Activated naive CD8-positive, alpha-beta T cell (primary cell): Measurements from ENCODE around the gene GLS.
A peak's percentile ranks its signal among the peaks of the same experiment; 100 is the strongest.

ENCODE experiments used
- H3K27ac Mint-ChIP-seq: one replicate; pipeline ENCODE4 v1.8.0; 2021; ENCODE audit warnings: mixed read lengths
- H3K27me3 Mint-ChIP-seq: one replicate; pipeline ENCODE4 v1.8.0; 2021; ENCODE audit warnings: mixed read lengths
- H3K36me3 Mint-ChIP-seq: one replicate; pipeline ENCODE4 v1.8.0; 2021; ENCODE audit warnings: mixed read lengths
- H3K4me1 Mint-ChIP-seq: one replicate; pipeline ENCODE4 v1.8.0; 2021; ENCODE audit warnings: low read depth, mixed read lengths
- H3K4me3 Mint-ChIP-seq: one replicate; pipeline ENCODE4 v1.8.0; 2021; ENCODE audit warnings: mild to moderate bottlenecking, mixed read lengths
- H3K9me3 Mint-ChIP-seq: one replicate; pipeline ENCODE4 v1.8.0; 2021; ENCODE audit warnings: low read depth, mixed read lengths

Gene GLS

GRCh38 chr2:190920085-190920484, 39.5 kb downstream of the GLS start:
- H3K36me3 Mint-ChIP-seq, result peaks cover 18% of the 10 kb centered on the region
- H3K27ac Mint-ChIP-seq, result peak overlapping the region; percentile 41
- no peak overlapping the region for H3K4me3 Mint-ChIP-seq
- no peaks in the 10 kb centered on the region for H3K9me3 Mint-ChIP-seq
- peaks cover 42% of the 10 kb centered on the region for H3K4me1 Mint-ChIP-seq
- H3K27me3 Mint-ChIP-seq, result no peaks in the 10 kb centered on the region

- Mint-ChIP-seq H3K27ac (peak overlapping the region; percentile 24), H3K9me3 (no peaks in the 10 kb centered on the region), H3K4me1 (peaks cover 24% of the 10 kb centered on the region), H3K4me3 (no peak overlapping the region), H3K36me3 (peaks cover 10% of the 10 kb centered on the region), H3K27me3 (no peaks in the 10 kb centered on the region)
Measured at GRCh38 chr2:190922376-190922775, 41.8 kb downstream of the GLS start.

GRCh38 chr2:190927301-190927700, 46.7 kb downstream of the GLS start:
- no peaks in the 10 kb centered on the region for H3K9me3 Mint-ChIP-seq
- H3K36me3 Mint-ChIP-seq, result peaks cover 9% of the 10 kb centered on the region
- H3K4me3 Mint-ChIP-seq, result no peak overlapping the region
- no peak overlapping the region for H3K27ac Mint-ChIP-seq
- H3K4me1 Mint-ChIP-seq, result peaks cover 9% of the 10 kb centered on the region
- no peaks in the 10 kb centered on the region for H3K27me3 Mint-ChIP-seq

- H3K36me3 Mint-ChIP-seq, result peaks cover 11% of the 10 kb centered on the region
- H3K4me3 Mint-ChIP-seq, result no peak overlapping the region
- H3K4me1 Mint-ChIP-seq, result peaks cover 12% of the 10 kb centered on the region
- H3K9me3 Mint-ChIP-seq, result no peaks in the 10 kb centered on the region
- H3K27me3 Mint-ChIP-seq, result no peaks in the 10 kb centered on the region
- H3K27ac Mint-ChIP-seq, result no peak overlapping the region
Measured at GRCh38 chr2:190929919-190930318, 49.3 kb downstream of the GLS start.

- Mint-ChIP-seq H3K4me1 (peaks cover 14% of the 10 kb centered on the region), H3K27ac (no peak overlapping the region), H3K9me3 (no peaks in the 10 kb centered on the region), H3K4me3 (no peak overlapping the region), H3K27me3 (no peaks in the 10 kb centered on the region), H3K36me3 (peaks cover 11% of the 10 kb centered on the region)
Measured at GRCh38 chr2:190930411-190930810, 49.8 kb downstream of the GLS start.

GRCh38 chr2:190932514-190932913, 51.9 kb downstream of the GLS start:
- H3K4me3 Mint-ChIP-seq, result no peak overlapping the region
- no peaks in the 10 kb centered on the region for H3K27me3 Mint-ChIP-seq
- H3K4me1 Mint-ChIP-seq, result peaks cover 25% of the 10 kb centered on the region
- peak overlapping the region; percentile 64 for H3K27ac Mint-ChIP-seq
- H3K36me3 Mint-ChIP-seq, result peaks cover 14% of the 10 kb centered on the region
- no peaks in the 10 kb centered on the region for H3K9me3 Mint-ChIP-seq

GRCh38 chr2:190933361-190933760, 52.7 kb downstream of the GLS start:
- peaks cover 14% of the 10 kb centered on the region for H3K36me3 Mint-ChIP-seq
- H3K4me1 Mint-ChIP-seq, result peaks cover 27% of the 10 kb centered on the region
- H3K27me3 Mint-ChIP-seq, result no peaks in the 10 kb centered on the region
- no peak overlapping the region for H3K27ac Mint-ChIP-seq
- no peak overlapping the region for H3K4me3 Mint-ChIP-seq
- H3K9me3 Mint-ChIP-seq, result no peaks in the 10 kb centered on the region

GRCh38 chr2:190935054-190935453, 54.4 kb downstream of the GLS start:
- H3K36me3 Mint-ChIP-seq, result peaks cover 14% of the 10 kb centered on the region
- H3K27ac Mint-ChIP-seq, result no peak overlapping the region

GRCh38 chr2:190938771-190939335, 58.2 kb downstream of the GLS start:
- Mint-ChIP-seq H3K4me3 (no peak overlapping the region), H3K27ac (peak overlapping the region; percentile 46), H3K36me3 (peaks cover 5% of the 10 kb centered on the region), H3K27me3 (no peaks in the 10 kb centered on the region), H3K4me1 (peaks cover 34% of the 10 kb centered on the region), H3K9me3 (no peaks in the 10 kb centered on the region)

More at GRCh38 chr2:190935054-190935453, 54.4 kb downstream of the GLS start:
- Mint-ChIP-seq H3K9me3 (no peaks in the 10 kb centered on the region), H3K4me3 (no peak overlapping the region), H3K4me1 (peaks cover 34% of the 10 kb centered on the region), H3K27me3 (no peaks in the 10 kb centered on the region)

- no peaks in the 10 kb centered on the region for H3K27me3 Mint-ChIP-seq
- no peak overlapping the region for H3K27ac Mint-ChIP-seq
- no peak overlapping the region for H3K4me3 Mint-ChIP-seq
- H3K9me3 Mint-ChIP-seq, result no peaks in the 10 kb centered on the region
- H3K36me3 Mint-ChIP-seq, result peaks cover 3% of the 10 kb centered on the region
- peaks cover 33% of the 10 kb centered on the region for H3K4me1 Mint-ChIP-seq
Measured at GRCh38 chr2:190940454-190940853, 59.8 kb downstream of the GLS start.

GRCh38 chr2:190941571-190941970, 61.0 kb downstream of the GLS start:
- peaks cover 3% of the 10 kb centered on the region for H3K36me3 Mint-ChIP-seq
- peaks cover 28% of the 10 kb centered on the region for H3K4me1 Mint-ChIP-seq
- H3K4me3 Mint-ChIP-seq, result no peak overlapping the region
- no peak overlapping the region for H3K27ac Mint-ChIP-seq
- H3K27me3 Mint-ChIP-seq, result no peaks in the 10 kb centered on the region
- H3K9me3 Mint-ChIP-seq, result no peaks in the 10 kb centered on the region

- Mint-ChIP-seq H3K27ac (no peak overlapping the region), H3K4me1 (peaks cover 22% of the 10 kb centered on the region), H3K9me3 (no peaks in the 10 kb centered on the region), H3K36me3 (no peaks in the 10 kb centered on the region), H3K27me3 (no peaks in the 10 kb centered on the region), H3K4me3 (no peak overlapping the region)
Measured at GRCh38 chr2:190942697-190943096, 62.1 kb downstream of the GLS start.

GRCh38 chr2:190943706-190944105, 63.1 kb downstream of the GLS start:
- no peaks in the 10 kb centered on the region for H3K9me3 Mint-ChIP-seq
- peaks cover 17% of the 10 kb centered on the region for H3K4me1 Mint-ChIP-seq
- no peaks in the 10 kb centered on the region for H3K36me3 Mint-ChIP-seq
- no peak overlapping the region for H3K4me3 Mint-ChIP-seq
- no peaks in the 10 kb centered on the region for H3K27me3 Mint-ChIP-seq
- H3K27ac Mint-ChIP-seq, result no peak overlapping the region

- H3K4me3 Mint-ChIP-seq, result peak overlapping the region; percentile 57
- peaks cover 9% of the 10 kb centered on the region for H3K4me1 Mint-ChIP-seq
- H3K27ac Mint-ChIP-seq, result no peak overlapping the region
- no peaks in the 10 kb centered on the region for H3K36me3 Mint-ChIP-seq
- no peaks in the 10 kb centered on the region for H3K27me3 Mint-ChIP-seq
- H3K9me3 Mint-ChIP-seq, result no peaks in the 10 kb centered on the region
Measured at GRCh38 chr2:190947141-190947540, 66.5 kb downstream of the GLS start.

- no peaks in the 10 kb centered on the region for H3K36me3 Mint-ChIP-seq
- no peaks in the 10 kb centered on the region for H3K9me3 Mint-ChIP-seq
- no peaks in the 10 kb centered on the region for H3K27me3 Mint-ChIP-seq
- no peak overlapping the region for H3K27ac Mint-ChIP-seq
- H3K4me3 Mint-ChIP-seq, result peak overlapping the region; percentile 24
- H3K4me1 Mint-ChIP-seq, result peaks cover 9% of the 10 kb centered on the region
Measured at GRCh38 chr2:190947711-190948251, 67.2 kb downstream of the GLS start.

- Mint-ChIP-seq H3K27ac (no peak overlapping the region), H3K4me3 (no peak overlapping the region), H3K9me3 (no peaks in the 10 kb centered on the region), H3K27me3 (no peaks in the 10 kb centered on the region), H3K4me1 (peaks cover 7% of the 10 kb centered on the region), H3K36me3 (no peaks in the 10 kb centered on the region)
Measured at GRCh38 chr2:190948671-190949070, 68.0 kb downstream of the GLS start.
